ENCODE measurements around the gene SMG9.

SMG9 gene

DNA sequence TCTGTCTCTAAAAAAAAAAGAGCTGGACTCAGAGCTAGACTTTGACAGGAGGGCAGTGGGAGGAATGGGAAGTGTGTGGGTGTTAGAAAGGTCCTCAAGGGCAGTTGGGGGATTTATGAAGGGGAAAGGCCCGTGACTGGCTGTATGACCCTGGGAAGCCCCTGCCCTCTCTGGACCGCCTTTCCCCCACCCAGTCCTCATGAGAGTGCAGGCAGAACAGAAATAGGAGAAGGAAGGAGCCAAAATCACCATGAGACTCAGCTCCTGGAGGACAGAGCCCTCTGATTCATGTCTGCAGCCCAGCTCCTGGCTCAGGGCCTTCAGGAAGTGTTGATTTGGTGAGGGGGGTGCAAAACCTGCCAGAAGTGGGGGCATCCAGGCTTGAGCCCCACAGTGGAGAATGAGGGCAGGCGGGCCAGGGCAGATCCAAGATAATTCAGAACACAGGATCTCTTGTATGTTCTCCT, 8.7 kb upstream of the SMG9 start:
- no peak for TF ChIP-seq CTCF (IDR thresholded peaks at IDR 0.05; ENCODE audit: low read depth, low read length)
- DNase-seq (ENCODE audit: extremely low read depth, low read depth) = no peak

DNA sequence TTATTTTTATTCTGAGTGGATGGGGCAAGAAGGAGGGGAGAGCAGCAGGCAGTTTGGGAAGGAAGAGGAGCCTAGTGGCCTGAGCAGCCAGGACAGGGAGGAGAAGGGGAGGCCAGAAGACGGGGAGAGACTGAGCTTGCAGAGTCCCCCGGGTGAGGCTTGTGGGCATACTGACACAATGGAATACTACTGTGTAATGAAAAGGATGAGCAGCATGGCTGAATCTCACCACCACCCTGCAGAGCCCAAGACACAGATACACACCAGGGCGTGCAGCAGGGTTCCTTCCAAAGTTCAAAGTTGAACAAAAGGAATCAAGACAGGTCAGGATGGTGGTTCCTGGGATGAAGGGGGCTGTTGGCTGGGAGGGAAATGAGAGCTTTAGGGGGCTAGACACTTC, 8.1 kb upstream of the SMG9 start:
- DNase-seq (ENCODE audit: extremely low read depth, low read depth) = no peak
- TF ChIP-seq CTCF (IDR thresholded peaks at IDR 0.05; ENCODE audit: low read depth, low read length) = no peak

GRCh38 chr19:43760941-43761340, 6.2 kb upstream of the SMG9 start:
- no peak for TF ChIP-seq CTCF (IDR thresholded peaks at IDR 0.05; ENCODE audit: low read depth, low read length)
- DNase-seq (ENCODE audit: extremely low read depth, low read depth) = no peak

GRCh38 chr19:43759515-43759914, 4.8 kb upstream of the SMG9 start:
- peak; percentile 66 for TF ChIP-seq CTCF (IDR thresholded peaks at IDR 0.05; ENCODE audit: low read depth, low read length)
- DNase-seq (ENCODE audit: extremely low read depth, low read depth) = no peak

DNA sequence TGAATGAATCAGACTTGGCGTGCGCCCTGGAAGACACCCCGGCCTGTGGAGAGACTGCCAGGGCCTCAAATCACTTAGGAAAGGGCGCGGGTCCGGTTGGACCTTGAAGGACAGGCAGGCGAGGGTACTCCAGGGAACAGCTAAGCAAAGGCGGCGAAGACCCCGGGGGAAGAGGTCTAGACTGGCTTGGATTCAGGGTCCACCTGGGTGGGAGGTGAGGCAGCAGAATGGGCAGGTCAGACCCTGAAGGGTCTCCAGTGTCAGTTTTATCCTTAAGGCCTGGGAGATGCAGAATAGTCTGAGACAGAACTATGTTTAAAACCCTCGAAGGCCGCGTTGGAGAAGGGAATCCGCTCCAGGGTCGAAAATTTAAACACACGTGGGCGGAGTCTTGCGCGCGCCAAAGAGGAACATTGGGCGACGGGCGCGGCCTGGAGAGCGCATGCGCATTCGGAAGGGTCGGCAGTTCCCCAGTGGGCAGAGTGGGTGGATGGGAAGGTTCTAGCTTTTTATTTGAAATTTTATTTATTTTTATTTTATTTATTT, 567 bp upstream of the SMG9 start:
- DNase-seq (ENCODE audit: extremely low read depth, low read depth) = no peak
- TF ChIP-seq CTCF (IDR thresholded peaks at IDR 0.05; ENCODE audit: low read depth, low read length) = no peak

- no peak for DNase-seq (ENCODE audit: extremely low read depth, low read depth)
- TF ChIP-seq CTCF (IDR thresholded peaks at IDR 0.05; ENCODE audit: low read depth, low read length) = no peak
Measured at GRCh38 chr19:43754253-43754502, 584 bp downstream of the SMG9 start.

GRCh38 chr19:43752287-43752875, 2.4 kb downstream of the SMG9 start:
- no peak for TF ChIP-seq CTCF (IDR thresholded peaks at IDR 0.05; ENCODE audit: low read depth, low read length)
- no peak for DNase-seq (ENCODE audit: extremely low read depth, low read depth)

Measured in AG09319 (cell line).